AML-193 (cell line): Measurements from ENCODE around the gene LAMA1.
A peak's percentile ranks its signal among the peaks of the same experiment; 100 is the strongest.
"Not testable (repeated sequence)": the region's sequence is repeated elsewhere in the genome, so short reads cannot be mapped to it uniquely, and the experiment has no call there.

Experiments
- DNase-seq, 2 experiments: peaks; one replicate each; lab custom pipeline; 2025; lab: John Stamatoyannopoulos, UW

LAMA1 gene

DNA sequence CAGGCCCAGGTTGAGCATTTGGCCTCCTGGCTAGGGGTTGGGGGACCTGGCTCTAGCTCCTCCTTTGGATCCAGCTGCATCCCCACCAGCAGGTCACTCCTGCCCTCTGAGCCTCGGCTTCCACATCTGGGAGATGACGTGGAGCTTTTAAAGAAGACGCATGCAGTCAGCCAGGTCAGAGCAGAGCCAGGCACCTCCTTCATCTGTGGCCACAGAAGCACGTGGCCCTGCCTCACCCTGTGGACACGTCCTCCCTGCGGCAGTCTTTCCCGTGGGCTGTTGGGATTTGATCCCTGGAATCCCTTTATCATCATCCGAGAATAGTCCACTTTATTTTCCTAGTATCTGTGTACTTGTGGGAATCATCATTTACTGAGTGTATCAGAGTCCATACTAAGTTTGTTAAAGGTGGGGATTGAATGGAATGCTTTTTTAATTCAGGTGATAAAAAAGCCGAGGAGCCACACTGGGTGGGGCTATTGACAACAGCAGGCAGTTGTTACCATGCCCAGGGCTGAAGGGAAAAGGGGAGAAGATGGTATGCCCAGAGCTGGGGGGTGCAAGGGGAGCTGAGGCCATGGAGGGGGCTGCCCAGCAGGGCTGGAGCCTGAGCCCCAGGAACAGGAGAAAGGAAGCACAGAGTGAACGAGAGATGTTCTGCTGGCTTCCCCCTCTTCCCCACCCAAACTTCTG, 170.1 kb downstream of the LAMA1 start:
- DNase-seq, result no peak

DNA sequence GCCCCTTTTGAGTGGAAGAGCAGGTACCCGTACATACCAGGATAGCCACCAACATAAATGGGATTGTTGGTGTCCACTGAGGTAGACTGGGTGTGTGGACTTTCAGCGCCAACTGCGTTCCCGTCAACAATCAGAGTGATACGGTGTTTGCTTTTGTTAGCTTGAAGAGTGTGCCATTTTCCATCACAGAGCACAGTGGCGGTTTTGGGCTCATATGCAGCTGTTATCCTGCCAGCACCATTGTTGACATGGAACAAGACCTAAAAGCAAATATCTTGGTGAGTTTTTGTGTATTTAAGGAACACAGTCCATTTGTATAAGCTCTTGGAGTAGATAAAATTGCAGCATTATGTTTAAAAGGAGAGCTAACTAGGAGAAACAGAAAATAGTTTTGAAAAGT, 174.5 kb downstream of the LAMA1 start:
- DNase-seq, result no peak

DNA sequence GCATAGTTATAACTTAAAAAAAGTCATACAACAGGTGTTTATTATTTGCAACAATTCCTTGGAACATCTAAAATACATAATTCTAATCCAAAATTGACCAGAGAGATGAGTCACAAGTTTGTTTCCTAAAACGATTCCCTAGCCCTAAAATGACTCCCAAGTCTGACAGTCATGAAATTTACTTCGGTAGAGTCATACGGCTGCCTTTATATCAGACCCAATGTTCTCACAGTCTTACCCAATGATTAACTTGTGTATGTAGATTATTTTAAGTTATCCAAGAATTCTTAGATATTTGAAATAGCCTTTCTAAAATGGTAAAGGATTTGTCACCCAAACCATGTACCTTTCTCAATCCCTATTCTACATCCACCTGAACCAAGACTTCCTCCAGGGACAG, 174.9 kb downstream of the LAMA1 start:
- DNase-seq, result no peak

DNA sequence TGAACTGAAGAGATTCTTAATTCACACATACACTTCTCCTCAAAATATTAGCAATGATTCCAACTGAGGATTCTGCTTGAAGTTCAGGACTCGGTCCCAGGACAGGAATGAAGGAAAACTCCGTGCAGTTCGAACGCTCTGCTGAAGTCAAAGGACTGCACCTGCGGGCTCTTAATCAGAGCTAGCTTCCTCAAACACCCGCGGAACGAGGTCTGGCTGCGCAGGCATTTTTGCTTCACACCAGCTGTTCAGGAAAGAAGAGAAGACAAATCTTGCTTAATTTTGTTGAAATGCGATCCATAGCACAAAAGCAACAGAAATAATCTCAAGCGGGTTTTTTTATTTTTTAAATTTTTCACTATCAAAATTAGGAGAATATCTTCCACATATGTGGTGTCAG, 175.6 kb downstream of the LAMA1 start:
- DNase-seq, result no peak

DNA sequence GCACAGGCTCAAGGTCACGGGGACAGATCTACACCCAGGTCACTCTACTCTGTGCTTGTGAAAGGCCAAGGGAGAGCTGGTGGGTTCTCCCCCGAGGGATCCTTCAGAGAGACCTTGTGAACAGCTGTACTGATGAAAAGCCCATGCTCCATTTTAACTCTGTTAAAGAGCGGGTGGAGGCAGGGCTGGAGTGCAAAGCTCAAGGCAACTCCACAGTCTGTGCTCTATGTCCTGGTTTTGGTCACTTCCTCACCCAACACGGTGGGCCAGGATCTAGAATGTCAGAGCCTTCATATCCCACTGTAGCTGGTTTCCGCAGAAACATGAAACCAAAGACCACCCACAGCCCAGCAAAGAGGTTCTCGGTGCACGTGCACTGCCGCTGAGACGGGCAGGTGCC, 177.1 kb downstream of the LAMA1 start:
- no peak for DNase-seq

DNA sequence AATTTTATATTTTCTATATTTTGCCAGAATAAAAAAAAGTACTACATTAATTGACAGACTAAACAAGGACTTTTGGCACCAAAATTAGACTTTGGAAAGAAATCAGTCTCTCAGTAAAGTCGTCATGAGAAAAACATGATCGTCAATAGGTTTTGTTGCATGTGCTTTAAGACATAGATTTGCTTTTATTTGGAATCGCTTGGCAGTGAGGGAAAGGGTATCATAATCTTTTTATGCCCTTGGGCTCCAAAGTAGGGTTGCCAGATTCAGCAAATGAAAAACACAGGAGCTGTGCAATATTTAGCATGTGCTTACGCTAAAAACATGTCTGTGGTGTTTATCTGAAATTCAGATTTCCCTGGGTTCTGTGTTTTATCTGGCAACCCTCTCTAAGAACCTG, 177.6 kb downstream of the LAMA1 start:
- no peak for DNase-seq

DNA sequence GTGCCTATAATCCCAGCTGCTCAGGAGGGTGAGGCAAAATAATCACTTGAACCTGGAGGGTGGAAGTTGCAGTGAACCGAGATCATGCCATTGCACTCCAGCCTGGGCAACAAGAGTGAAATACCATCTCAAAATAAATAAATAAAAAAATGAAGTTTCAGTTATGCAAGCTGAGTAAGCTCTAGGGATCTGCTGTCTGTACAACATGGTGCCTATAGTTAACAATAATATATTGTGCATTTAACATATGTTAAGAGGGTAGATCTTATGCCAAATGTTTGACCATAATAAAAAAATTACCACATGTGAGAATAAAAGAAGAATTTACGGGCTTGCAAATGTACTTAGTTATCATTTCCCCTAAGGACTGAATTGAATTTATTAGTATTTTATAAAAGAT, 179.2 kb downstream of the LAMA1 start:
- DNase-seq, result not testable (repeated sequence)

DNA sequence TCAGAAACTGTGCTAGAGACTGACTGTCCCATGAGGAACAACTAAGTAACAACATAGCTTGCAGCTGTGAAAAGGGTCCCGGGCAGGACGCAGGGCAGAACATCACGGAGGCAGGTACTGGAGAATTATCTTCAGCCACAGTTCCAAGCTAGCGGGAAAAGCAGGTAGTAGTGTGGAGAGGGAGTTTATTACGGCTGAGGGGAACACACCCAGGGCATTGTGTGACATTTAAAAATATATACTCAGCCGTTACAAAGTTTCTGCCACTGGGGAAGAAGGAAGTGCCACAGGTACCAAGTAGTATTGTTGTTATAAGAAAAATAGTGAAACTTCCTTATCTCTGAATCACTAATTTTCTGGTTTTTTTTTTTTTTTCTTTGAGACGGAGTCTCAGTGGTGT, 179.6 kb downstream of the LAMA1 start:
- DNase-seq, result no peak

DNA sequence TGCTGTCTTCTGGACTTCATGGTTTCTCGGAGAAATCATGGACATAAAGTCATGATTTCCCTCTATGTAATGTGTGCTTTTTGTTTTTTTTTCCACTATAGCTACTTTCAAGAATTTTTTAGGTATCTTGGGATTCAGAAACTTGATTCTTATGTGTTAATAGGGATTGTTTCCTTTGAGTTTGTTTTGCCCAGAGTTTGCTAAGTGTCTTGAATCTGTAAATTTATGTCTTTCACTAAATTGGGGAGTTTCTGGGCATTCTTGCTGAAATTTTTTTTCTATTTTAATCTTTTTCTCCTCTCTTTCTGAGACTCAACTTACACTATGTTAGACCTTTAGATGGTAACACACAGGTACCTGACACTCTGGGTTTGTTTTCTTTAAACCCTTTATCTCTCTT, 182.7 kb downstream of the LAMA1 start:
- DNase-seq, result no peak

DNA sequence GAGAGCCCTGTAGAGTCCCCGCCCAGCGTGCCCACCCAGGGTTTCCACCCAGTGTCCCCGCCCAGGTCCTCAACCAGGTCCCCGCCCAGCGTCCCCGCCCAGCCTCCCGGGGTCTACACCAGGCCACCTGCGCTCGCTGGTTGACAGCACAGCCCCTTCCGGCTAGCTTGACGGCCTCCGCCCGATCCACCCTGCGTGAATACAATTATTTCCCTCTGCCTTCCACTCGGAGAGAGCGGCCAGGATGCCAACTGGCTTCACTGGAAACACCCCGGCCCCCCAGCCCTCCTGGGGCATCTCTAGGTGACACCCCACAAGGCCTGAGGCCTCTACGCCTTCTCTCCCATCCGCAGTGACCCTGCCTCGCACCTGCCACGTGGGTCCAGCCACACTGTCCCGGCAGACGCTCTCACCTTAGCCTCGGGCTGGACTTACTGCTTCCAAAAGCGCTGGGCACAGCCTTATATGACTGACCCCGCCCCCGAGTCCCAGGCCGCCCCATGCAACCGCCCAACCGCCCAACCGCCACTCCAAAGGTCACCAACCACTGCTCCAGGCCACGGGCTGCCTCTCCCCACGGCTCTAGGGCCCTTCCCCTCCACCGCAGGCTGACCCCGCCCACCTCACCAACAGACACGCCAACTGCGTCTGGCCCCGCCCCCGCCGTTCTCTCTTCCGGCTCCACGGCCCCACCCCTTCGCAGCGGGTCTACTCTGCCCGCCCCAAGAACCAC, 188.1 kb downstream of the LAMA1 start:
- no peak for DNase-seq

DNA sequence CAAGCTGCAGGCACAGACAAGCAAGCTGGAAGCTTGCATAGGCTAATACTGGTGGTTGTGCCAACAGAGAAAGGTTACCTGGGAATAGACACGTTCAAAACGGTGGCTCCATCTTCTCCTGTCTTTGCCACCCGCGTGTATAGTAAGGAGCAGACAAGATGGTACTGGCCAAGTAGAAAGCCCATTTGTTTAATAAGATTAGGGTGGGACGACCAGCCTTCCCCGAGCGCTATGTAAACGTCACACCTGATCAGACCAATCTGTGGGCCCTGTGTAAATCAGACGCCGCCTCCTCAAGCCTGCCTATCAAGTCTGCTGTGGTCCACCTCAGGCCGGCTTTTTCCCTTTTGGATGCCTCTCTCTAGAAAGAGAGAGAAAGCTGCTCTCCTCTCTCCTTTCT, 189.2 kb downstream of the LAMA1 start:
- no peak for DNase-seq

DNA sequence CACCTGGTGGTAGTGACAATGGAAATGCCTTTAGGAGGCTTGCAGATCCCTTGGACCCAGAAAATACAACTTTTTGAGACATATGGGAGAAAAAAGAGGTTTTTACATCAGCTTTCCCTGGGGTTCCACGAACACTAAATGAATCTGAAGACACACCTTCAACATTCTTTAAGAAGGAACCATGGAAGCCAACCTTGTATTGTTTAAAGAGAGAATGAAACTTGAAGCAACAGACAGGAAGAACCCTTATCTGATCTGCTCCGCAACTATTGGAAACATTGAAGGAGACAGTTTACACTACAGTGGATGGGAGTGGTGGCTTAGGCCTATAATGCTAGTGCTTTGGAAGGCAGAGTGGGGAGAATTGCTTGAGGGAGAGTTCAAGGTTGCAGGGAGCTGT, 190.4 kb downstream of the LAMA1 start:
- no peak for DNase-seq

DNA sequence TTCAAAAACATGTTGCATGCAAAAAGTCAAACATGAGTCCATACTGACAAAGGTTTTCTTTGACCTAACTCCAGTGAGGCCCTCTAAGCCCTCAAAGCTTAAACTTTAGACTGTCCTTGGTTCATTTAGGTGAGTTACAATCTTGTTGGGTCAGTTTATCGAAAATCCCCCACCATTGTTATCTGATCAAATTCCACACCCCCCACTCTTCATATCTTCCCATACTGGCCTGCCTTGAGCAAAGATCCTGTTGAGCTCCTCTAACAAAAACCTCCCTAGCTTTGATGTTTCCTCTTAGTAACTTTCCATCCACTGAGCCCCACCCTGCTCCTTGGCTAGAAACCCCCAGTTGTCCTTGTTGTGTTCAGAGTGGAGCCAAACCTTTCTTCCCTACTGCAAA, 194.4 kb downstream of the LAMA1 start:
- no peak for DNase-seq

DNA sequence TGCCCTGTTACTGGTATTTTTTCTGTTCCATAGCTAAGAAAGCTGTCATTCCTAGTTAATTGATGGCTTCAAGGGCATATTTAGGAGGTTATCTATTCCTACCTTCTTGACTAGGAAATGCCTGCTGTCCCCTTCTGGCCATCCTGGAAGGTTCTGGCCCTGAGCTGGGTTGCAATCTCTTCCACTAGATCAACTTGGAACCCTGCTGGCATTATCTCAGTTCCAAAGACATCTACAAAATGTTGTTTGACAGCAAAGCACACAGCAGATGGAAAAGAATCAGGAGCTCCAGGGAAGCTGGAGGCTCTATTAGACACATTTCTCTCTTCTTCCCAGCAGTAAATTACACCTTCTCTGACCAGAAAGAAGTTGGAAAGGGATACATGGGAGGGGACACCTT, 196.0 kb downstream of the LAMA1 start:
- no peak for DNase-seq

DNA sequence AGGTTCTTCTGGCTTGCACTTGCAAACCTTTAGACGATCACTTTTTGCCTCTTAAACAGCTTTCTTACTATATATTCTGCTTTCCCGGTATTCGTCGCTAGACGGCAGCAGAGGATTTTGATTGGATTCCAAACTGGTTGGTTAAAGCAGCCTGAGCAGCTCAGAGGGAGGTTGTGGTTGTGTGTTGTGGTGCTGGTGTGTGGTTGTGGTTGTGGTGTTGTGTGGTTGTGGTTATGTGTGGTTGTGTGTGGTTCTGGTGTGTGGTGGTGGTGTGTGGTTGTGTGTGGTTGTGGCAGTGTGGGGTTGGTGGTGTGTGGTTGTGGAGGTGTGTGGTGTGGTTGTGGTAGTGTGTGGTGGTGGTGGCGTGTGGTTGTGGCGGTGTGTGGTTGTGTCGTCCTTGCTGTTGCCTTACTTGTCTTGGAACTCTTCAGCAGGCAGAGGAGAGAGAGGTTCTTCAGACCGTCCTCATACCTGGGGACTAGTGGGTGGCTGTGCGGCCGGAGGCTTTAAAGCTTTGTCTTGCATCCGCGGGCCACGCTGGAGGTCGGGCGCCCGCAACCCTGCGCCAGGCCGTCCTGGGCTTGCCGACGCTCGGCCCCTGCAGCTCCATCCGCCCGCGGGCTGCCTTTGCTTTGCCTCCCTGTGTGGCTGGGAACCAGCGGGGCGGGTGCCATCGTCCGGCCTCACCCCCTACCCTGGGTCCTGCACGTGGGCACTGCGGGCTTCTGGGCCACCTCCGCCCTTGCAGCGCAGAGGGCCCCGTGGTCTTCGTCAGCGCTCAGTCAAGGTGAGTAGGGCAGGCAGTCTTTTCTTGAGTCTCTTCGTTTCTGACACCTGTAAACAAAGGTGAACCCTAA, 197.3 kb downstream of the LAMA1 start:
- peak; percentile 16 to 42 for DNase-seq

DNA sequence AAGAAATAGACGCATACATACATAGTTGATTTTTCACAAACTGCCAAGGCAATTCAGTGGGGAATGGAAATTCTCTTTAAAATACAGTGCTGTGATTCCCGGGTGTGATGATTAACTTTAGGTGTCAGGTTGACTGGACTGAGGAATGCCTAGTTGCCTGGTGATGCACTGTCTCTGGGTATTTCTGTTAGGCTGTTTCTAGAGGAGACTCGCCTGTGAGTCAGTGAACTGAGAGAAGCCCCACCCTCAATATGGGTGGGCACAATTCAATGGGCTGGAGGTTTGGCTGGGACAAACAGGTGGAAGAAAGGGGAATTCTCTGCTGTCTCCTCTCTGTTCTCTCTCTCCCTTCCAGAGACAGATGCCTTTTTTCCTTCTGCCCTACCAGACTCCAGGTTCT, 200.5 kb downstream of the LAMA1 start:
- no peak for DNase-seq

DNA sequence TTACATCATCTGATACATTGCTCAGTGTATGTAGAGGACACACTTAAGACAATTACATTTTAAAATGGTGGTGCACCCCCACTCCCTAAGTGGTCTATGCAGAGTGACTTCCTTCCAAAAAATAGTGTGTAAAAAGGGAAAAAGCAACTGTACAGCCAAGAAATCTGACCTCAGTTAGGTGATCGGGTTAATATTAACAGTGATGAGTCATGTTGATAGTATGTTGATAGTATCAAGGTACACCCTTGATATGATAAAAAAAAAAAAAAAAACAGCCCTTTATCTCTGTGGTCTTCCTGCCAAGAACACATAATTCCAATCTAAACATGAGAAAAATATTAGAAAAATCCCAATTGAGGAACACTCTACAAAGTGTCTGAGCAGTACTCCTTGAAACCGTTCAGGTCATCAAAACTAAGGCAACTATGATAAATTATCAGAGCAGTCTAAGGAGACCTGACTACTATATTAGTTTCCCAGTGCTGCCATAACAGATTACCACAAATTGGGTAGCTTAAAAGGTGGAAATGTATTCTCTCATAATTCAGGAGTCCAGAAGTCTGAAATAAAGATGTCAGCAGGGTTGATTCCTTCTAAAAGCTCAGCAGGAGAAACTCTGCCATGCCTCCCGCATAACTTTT, 216.2 kb downstream of the LAMA1 start:
- DNase-seq, result no peak

DNA sequence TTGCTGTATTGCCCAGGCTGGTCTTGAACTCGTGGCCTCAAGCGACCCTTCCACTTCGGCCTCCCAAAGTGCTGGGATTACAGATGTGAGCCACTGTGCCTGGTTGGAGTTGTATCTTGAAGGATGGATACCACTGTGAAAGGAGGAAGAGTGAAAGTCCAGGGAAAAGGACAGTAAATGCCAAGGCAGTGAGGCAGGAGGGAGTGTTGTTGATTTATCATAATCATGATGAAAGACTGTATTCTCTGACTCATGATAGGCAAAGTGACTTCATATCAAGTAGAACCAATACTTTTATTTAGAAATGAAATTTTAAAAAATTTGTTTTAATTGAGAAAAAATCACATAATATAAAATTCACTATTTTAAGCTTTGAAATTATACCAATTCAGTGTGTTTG, 225.8 kb downstream of the LAMA1 start:
- DNase-seq, result no peak
